ENCODE data around the gene PAIP2B.
"Not testable (repeated sequence)": the region's sequence is repeated elsewhere in the genome, so short reads cannot be mapped to it uniquely, and the experiment has no call there.

Gene PAIP2B

GRCh38 chr2:71226965-71227560, at the start of gene PAIP2B:
Gene PAIP2B (minus strand): TSS chr2:71227103. CDS start chr2:71202589, 24,514 bp downstream.
- H3K4me3 ChIP-seq (ENCODE audit: low read depth, low read length), result peak within 1 kb of the TSS; percentile 77

- H3K4me3 ChIP-seq (ENCODE audit: low read depth, low read length), result no peak overlapping the region
Measured at GRCh38 chr2:71275939-71276310, 49.0 kb upstream of the PAIP2B start.

GRCh38 chr2:71269511-71270090, 42.7 kb upstream of the PAIP2B start:
- no peak overlapping the region for H3K4me3 ChIP-seq (ENCODE audit: low read depth, low read length)

- no peak overlapping the region for H3K4me3 ChIP-seq (ENCODE audit: low read depth, low read length)
Measured at GRCh38 chr2:71263386-71263785, 36.5 kb upstream of the PAIP2B start.

GRCh38 chr2:71261534-71261933, 34.6 kb upstream of the PAIP2B start:
- no peak overlapping the region for H3K4me3 ChIP-seq (ENCODE audit: low read depth, low read length)

GRCh38 chr2:71256421-71256820, 29.5 kb upstream of the PAIP2B start:
- no peak overlapping the region for H3K4me3 ChIP-seq (ENCODE audit: low read depth, low read length)

GRCh38 chr2:71254776-71255175, 27.9 kb upstream of the PAIP2B start:
- no peak overlapping the region for H3K4me3 ChIP-seq (ENCODE audit: low read depth, low read length)

GRCh38 chr2:71254078-71254477, 27.2 kb upstream of the PAIP2B start:
- no peak overlapping the region for H3K4me3 ChIP-seq (ENCODE audit: low read depth, low read length)

GRCh38 chr2:71253476-71253875, 26.6 kb upstream of the PAIP2B start:
- no peak overlapping the region for H3K4me3 ChIP-seq (ENCODE audit: low read depth, low read length)

GRCh38 chr2:71252862-71253261, 26.0 kb upstream of the PAIP2B start:
- H3K4me3 ChIP-seq (ENCODE audit: low read depth, low read length), result no peak overlapping the region

- H3K4me3 ChIP-seq (ENCODE audit: low read depth, low read length), result no peak overlapping the region
Measured at GRCh38 chr2:71250935-71251334, 24.0 kb upstream of the PAIP2B start.

- H3K4me3 ChIP-seq (ENCODE audit: low read depth, low read length), result no peak overlapping the region
Measured at GRCh38 chr2:71244302-71244660, 17.4 kb upstream of the PAIP2B start.

GRCh38 chr2:71243634-71244301, 16.9 kb upstream of the PAIP2B start:
- H3K4me3 ChIP-seq (ENCODE audit: low read depth, low read length), result no peak overlapping the region

GRCh38 chr2:71240794-71241193, 13.9 kb upstream of the PAIP2B start:
- no peak overlapping the region for H3K4me3 ChIP-seq (ENCODE audit: low read depth, low read length)

GRCh38 chr2:71238089-71238488, 11.2 kb upstream of the PAIP2B start:
- no peak overlapping the region for H3K4me3 ChIP-seq (ENCODE audit: low read depth, low read length)

- H3K4me3 ChIP-seq (ENCODE audit: low read depth, low read length), result no peak overlapping the region
Measured at GRCh38 chr2:71235930-71236587, 9.2 kb upstream of the PAIP2B start.

- H3K4me3 ChIP-seq (ENCODE audit: low read depth, low read length), result not testable (repeated sequence)
Measured at GRCh38 chr2:71233072-71233471, 6.2 kb upstream of the PAIP2B start.

- H3K4me3 ChIP-seq (ENCODE audit: low read depth, low read length), result peak overlapping the region; percentile 77
Measured at GRCh38 chr2:71226096-71226964, 573 bp downstream of the PAIP2B start.

- no peak overlapping the region for H3K4me3 ChIP-seq (ENCODE audit: low read depth, low read length)
Measured at GRCh38 chr2:71224935-71225334, 2.0 kb downstream of the PAIP2B start.

- H3K4me3 ChIP-seq (ENCODE audit: low read depth, low read length), result no peak overlapping the region
Measured at GRCh38 chr2:71224457-71224856, 2.4 kb downstream of the PAIP2B start.

GRCh38 chr2:71223767-71224333, 3.1 kb downstream of the PAIP2B start:
- H3K4me3 ChIP-seq (ENCODE audit: low read depth, low read length), result no peak overlapping the region
